Measurements from ENCODE around the gene SCARB1.

The SCARB1 gene

DNA sequence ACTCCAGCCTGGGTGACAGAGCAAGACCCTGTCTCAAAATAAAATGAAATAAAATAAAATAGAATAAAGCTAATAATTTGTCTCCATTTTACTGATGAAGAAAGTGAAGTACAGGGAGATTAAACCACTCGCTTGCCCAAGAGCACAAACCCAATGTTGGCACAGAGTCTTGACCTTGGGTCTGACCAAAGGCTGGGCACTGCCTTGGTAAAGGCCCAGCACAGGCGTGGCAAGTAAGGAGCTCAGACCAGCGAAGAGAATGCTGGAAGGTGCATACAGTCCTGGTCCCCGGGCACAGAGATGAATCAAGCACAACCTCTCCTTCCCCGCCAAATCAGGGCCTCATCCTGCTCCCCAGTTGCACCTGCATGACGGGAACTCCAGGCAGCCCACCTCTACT lies 26.9 kb downstream of the SCARB1 start:
- Histone ChIP-seq H3K27ac (ENCODE audit: low read depth, low read length) (no peak overlapping the region), H3K9ac (ENCODE audit: low read depth, low read length) (no peak overlapping the region), H3K4me3 (ENCODE audit: low read depth, low read length) (no peak overlapping the region), H3K9me3 (ENCODE audit: control insufficient read depth, insufficient read depth, low read length) (no peaks in the 10 kb centered on the region), H3K36me3 (ENCODE audit: control insufficient read depth, insufficient read depth, low read length) (no peaks in the 10 kb centered on the region), H3K4me1 (ENCODE audit: control insufficient read depth, insufficient read depth, low read length) (peaks cover 12% of the 10 kb centered on the region), H3K27me3 (ENCODE audit: control insufficient read depth, insufficient read depth, low read length) (no peaks in the 10 kb centered on the region)

DNA sequence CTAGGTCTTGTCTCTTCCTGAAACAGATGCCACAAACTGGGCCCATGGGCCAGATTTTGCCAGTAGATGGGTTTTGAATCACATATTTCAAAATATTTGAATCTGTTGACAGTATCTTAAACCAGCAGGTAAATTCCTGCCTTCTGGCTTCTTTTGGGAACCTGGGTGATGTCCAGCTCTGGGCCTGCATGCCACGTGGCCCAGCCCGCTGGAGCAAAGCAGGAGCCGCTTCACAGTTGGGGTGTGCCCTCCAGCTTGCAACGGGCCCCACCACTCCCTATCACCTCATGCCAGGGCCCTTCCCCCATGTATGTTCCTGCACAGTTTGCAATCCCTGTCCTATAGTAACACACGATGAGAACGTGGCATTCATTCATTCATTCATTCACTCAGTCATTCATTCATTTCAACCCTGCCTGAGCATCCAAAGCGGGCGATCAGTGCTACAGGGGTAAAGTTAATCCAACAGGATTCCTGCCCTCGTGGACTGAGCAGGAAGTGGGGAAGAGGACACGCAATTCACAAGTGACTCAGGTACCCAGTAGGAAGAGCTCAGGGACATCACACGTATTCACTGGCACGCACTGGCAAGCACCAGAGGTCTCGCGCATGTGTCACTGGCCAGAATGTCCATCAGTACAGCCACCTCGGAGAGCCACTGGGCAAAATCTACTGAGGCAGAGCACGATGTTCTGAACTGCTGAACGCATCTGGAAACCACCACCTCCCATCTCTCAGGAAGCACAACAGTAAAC lies 27.8 kb downstream of the SCARB1 start:
- H3K27ac ChIP-seq (ENCODE audit: low read depth, low read length): no peak overlapping the region
- no peaks in the 10 kb centered on the region for H3K36me3 ChIP-seq (ENCODE audit: control insufficient read depth, insufficient read depth, low read length)
- peaks cover 15% of the 10 kb centered on the region for H3K4me1 ChIP-seq (ENCODE audit: control insufficient read depth, insufficient read depth, low read length)

DNA sequence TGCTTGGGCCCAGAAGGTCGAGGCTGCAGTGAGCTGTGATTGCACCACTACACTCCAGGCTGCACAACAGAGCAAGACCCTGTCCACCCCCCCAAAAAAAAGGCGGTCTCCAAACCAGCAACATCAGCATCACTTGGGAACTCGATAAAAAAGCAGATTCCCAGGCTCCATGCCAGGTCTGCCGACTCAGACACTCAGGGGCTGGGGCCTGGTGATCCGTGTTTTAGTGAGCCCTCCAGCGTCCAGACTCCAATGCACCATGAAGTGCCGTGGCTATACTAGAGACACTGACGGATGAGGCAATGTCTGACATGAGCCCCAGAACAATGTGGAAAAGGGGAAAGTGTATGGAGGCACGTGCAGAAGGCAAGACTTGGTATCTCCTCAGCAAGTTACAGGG lies 28.8 kb downstream of the SCARB1 start:
- no peak overlapping the region for H3K4me3 ChIP-seq (ENCODE audit: low read depth, low read length)
- H3K9me3 ChIP-seq (ENCODE audit: control insufficient read depth, insufficient read depth, low read length): no peaks in the 10 kb centered on the region
- H3K4me1 ChIP-seq (ENCODE audit: control insufficient read depth, insufficient read depth, low read length): peaks cover 15% of the 10 kb centered on the region
- H3K36me3 ChIP-seq (ENCODE audit: control insufficient read depth, insufficient read depth, low read length): no peaks in the 10 kb centered on the region
- no peaks in the 10 kb centered on the region for H3K27me3 ChIP-seq (ENCODE audit: control insufficient read depth, insufficient read depth, low read length)
- H3K9ac ChIP-seq (ENCODE audit: low read depth, low read length): no peak overlapping the region
- H3K27ac ChIP-seq (ENCODE audit: low read depth, low read length): no peak overlapping the region

More for the DNA sequence above, 27.8 kb downstream of the SCARB1 start:
- Histone ChIP-seq H3K9me3 (ENCODE audit: control insufficient read depth, insufficient read depth, low read length) (no peaks in the 10 kb centered on the region), H3K9ac (ENCODE audit: low read depth, low read length) (no peak overlapping the region), H3K27me3 (ENCODE audit: control insufficient read depth, insufficient read depth, low read length) (no peaks in the 10 kb centered on the region), H3K4me3 (ENCODE audit: low read depth, low read length) (no peak overlapping the region)

DNA sequence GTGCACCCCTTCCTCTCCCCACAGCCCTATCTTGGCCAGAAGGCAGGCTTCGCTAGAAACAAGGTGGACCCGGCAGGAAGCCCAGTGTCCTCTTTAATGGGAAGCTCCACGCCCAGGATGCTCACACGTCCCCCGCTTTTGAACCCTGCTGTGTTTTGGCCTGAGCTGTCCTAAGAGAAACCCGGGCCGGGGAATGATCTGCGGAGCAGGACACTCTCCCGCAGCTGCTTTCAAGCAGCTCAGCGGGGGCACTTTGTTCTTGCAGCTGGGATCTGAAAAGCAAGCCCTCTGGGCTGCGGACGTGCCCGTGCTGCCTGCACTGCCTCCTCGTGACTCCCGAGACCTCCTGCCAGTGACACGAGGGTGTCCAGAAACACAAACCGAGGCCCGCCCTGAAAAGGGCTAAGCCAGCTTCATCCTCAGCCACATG lies 30.0 kb downstream of the SCARB1 start:
- Histone ChIP-seq H3K36me3 (ENCODE audit: control insufficient read depth, insufficient read depth, low read length) (no peaks in the 10 kb centered on the region), H3K9me3 (ENCODE audit: control insufficient read depth, insufficient read depth, low read length) (no peaks in the 10 kb centered on the region), H3K4me1 (ENCODE audit: control insufficient read depth, insufficient read depth, low read length) (peaks cover 15% of the 10 kb centered on the region), H3K4me3 (ENCODE audit: low read depth, low read length) (no peak overlapping the region), H3K27me3 (ENCODE audit: control insufficient read depth, insufficient read depth, low read length) (no peaks in the 10 kb centered on the region), H3K27ac (ENCODE audit: low read depth, low read length) (peak overlapping the region; percentile 72), H3K9ac (ENCODE audit: low read depth, low read length) (no peak overlapping the region)

DNA sequence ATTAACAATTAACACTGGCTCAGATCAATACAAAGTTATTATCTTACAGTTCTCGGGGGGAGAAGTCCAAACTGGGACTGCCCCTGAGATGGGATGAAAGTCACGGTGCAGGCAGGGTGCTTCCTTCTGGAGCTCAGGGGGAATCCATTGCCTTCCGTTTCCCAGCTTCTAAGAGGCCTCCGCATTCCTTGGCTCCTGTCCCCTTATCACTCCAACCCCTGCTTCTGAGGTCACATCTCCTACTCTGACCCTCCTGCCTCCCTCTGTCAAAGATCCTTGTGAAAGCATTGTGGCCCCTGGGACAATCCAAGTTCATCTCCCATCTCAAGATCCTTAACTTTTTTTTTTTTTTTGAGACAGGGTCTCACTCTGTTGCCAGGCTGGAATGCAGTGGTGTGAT lies 30.8 kb downstream of the SCARB1 start:
- Histone ChIP-seq H3K27ac (ENCODE audit: low read depth, low read length) (no peak overlapping the region), H3K9ac (ENCODE audit: low read depth, low read length) (no peak overlapping the region), H3K9me3 (ENCODE audit: control insufficient read depth, insufficient read depth, low read length) (no peaks in the 10 kb centered on the region), H3K4me1 (ENCODE audit: control insufficient read depth, insufficient read depth, low read length) (peaks cover 15% of the 10 kb centered on the region), H3K27me3 (ENCODE audit: control insufficient read depth, insufficient read depth, low read length) (no peaks in the 10 kb centered on the region), H3K36me3 (ENCODE audit: control insufficient read depth, insufficient read depth, low read length) (no peaks in the 10 kb centered on the region), H3K4me3 (ENCODE audit: low read depth, low read length) (no peak overlapping the region)

DNA sequence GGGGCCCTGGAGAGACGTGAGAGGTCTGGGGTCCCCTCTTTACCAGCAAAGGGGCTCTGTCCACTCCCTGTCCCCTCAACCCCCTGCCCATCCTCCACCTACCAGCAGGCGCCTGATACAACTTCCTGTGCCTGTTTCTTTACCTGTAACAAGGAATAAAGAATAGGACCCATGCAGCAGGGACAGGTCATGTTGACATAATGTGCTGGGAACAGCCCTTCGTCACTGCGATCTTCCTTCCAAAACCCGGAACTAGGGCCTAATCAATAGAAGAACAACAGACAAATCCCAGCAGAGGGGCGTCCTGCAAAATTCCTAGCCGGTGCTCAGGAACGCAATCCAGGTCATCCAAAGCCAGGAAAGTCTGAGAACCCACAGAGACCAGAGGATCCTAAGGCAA lies 32.1 kb downstream of the SCARB1 start:
- Histone ChIP-seq H3K9me3 (ENCODE audit: control insufficient read depth, insufficient read depth, low read length) (no peaks in the 10 kb centered on the region), H3K36me3 (ENCODE audit: control insufficient read depth, insufficient read depth, low read length) (no peaks in the 10 kb centered on the region), H3K4me1 (ENCODE audit: control insufficient read depth, insufficient read depth, low read length) (peaks cover 15% of the 10 kb centered on the region), H3K4me3 (ENCODE audit: low read depth, low read length) (no peak overlapping the region), H3K27ac (ENCODE audit: low read depth, low read length) (no peak overlapping the region), H3K9ac (ENCODE audit: low read depth, low read length) (no peak overlapping the region), H3K27me3 (ENCODE audit: control insufficient read depth, insufficient read depth, low read length) (no peaks in the 10 kb centered on the region)

DNA sequence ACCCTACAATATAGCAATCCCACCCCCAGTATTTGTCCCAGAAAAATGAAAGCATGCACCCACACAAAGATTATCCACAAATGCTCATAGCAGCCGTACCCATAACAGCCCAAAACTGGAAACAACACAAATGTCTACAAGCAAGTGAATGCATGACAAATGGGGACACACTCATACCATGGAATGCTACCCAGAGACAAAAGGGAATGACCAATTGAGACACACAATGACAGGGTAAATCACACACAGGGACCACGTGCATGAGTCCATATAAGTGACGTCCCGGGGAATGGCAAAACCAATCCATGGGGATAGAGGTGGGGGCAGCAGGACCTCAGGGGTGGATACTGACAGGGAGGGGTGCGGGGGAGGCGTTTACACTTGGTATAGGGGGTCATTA lies 33.4 kb downstream of the SCARB1 start:
- H3K4me1 ChIP-seq (ENCODE audit: control insufficient read depth, insufficient read depth, low read length): peaks cover 15% of the 10 kb centered on the region
- H3K27me3 ChIP-seq (ENCODE audit: control insufficient read depth, insufficient read depth, low read length): no peaks in the 10 kb centered on the region
- H3K4me3 ChIP-seq (ENCODE audit: low read depth, low read length): no peak overlapping the region
- no peak overlapping the region for H3K9ac ChIP-seq (ENCODE audit: low read depth, low read length)
- no peaks in the 10 kb centered on the region for H3K36me3 ChIP-seq (ENCODE audit: control insufficient read depth, insufficient read depth, low read length)
- no peaks in the 10 kb centered on the region for H3K9me3 ChIP-seq (ENCODE audit: control insufficient read depth, insufficient read depth, low read length)
- H3K27ac ChIP-seq (ENCODE audit: low read depth, low read length): no peak overlapping the region

DNA sequence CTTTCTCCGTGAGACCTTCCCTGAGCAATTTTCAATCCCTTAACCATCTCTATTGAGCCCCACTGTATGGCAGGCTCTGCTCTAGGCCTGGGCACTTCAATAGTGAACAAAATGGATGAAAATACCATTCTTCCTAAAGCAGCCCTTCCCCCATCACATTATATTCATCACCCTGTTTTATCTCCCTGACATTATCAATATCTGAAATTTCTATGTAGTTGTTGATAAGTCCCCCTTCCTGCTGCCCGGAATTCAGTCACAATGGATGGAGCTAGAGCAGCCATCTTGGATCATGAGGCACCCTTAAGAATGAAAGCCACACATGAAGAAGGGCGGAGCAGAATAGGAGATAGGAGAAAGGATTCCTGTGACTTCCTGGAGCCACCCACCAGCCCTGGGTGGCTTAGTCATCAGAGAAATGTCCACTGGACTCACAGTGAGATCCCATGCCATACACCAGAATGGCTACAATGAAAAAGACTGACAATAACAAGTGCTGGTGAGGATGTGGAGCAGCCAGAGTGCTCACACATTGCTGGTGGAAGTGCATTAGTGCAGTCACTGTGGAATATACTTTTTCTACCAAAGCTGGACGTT lies 33.9 kb downstream of the SCARB1 start:
- Histone ChIP-seq H3K4me1 (ENCODE audit: control insufficient read depth, insufficient read depth, low read length) (peaks cover 15% of the 10 kb centered on the region), H3K4me3 (ENCODE audit: low read depth, low read length) (no peak overlapping the region), H3K9me3 (ENCODE audit: control insufficient read depth, insufficient read depth, low read length) (no peaks in the 10 kb centered on the region), H3K27ac (ENCODE audit: low read depth, low read length) (no peak overlapping the region), H3K36me3 (ENCODE audit: control insufficient read depth, insufficient read depth, low read length) (no peaks in the 10 kb centered on the region), H3K9ac (ENCODE audit: low read depth, low read length) (no peak overlapping the region), H3K27me3 (ENCODE audit: control insufficient read depth, insufficient read depth, low read length) (no peaks in the 10 kb centered on the region)

DNA sequence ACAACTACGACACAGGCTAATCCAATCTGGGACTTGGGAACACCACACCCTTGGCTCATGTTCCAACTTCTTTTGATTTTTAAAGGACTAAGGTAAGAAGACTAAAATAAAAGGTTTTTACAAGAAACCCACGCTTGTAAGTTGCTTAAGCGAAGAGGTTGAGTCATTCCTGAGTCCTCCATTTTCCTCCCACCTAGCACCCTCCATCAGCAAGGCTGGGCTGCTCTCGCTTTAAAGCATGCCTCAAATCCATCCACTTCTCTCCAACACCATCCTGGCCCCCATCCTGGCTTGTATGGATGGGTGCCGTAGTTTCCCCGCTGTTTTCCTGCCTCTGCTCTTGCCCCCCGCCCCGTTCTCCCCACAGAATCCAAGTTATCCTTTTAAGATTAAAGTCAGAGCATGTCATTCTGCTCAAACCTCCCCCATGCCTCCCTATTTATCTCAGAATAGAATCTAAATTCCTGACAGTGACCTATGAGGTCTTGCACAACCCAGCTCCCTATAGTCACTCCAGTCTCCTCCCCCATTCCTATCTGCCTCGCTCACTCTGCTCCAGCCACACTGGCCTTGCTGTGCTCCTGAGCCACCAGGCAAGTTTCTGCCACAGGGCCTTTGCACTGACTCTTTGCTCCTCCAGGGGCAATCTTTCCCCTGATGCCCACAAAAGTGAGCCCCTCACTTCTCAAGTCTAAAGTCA lies 34.5 kb downstream of the SCARB1 start:
- no peak overlapping the region for H3K9ac ChIP-seq (ENCODE audit: low read depth, low read length)
- H3K27ac ChIP-seq (ENCODE audit: low read depth, low read length): peak overlapping the region; percentile 11
- peaks cover 20% of the 10 kb centered on the region for H3K4me1 ChIP-seq (ENCODE audit: control insufficient read depth, insufficient read depth, low read length)
- no peaks in the 10 kb centered on the region for H3K36me3 ChIP-seq (ENCODE audit: control insufficient read depth, insufficient read depth, low read length)
- H3K9me3 ChIP-seq (ENCODE audit: control insufficient read depth, insufficient read depth, low read length): no peaks in the 10 kb centered on the region
- H3K4me3 ChIP-seq (ENCODE audit: low read depth, low read length): no peak overlapping the region
- no peaks in the 10 kb centered on the region for H3K27me3 ChIP-seq (ENCODE audit: control insufficient read depth, insufficient read depth, low read length)

DNA sequence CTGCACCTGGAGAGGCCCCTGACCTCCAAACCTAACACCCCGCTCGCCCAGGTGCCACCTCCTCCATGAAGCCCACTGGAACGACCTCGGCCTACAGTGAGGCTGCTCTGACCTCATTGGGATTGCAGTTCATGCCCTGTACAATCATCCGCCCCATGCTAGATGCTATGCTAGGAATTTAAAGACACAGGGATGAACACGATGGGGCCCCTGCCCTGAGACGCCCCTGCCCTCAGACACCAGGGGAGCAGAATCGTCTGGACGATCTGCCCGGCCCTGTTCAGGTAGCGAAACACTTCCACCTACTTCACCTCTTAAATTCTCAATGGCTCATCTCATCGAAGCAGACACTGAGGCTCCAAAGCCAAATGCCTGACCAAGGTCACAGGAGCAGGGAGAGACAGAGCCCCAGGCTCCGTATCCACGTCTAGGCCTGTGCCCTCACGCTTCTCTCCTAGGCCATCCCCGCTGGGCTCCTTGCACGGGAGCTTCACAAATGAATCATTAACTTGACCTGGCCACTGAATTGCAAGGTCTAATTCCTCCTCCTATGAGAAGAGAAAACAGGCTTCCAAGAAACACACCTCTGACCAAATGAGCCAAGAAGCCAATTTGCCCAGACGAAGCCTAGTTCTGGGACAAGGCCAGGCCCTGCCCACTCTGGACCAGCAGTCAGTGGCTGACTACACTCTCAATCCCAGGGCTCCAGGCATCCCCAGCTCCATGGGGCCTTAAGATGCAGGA lies 35.2 kb downstream of the SCARB1 start:
- Histone ChIP-seq H3K27ac (ENCODE audit: low read depth, low read length) (peak overlapping the region; percentile 57), H3K9me3 (ENCODE audit: control insufficient read depth, insufficient read depth, low read length) (no peaks in the 10 kb centered on the region), H3K4me3 (ENCODE audit: low read depth, low read length) (no peak overlapping the region), H3K4me1 (ENCODE audit: control insufficient read depth, insufficient read depth, low read length) (peaks cover 19% of the 10 kb centered on the region), H3K9ac (ENCODE audit: low read depth, low read length) (no peak overlapping the region), H3K36me3 (ENCODE audit: control insufficient read depth, insufficient read depth, low read length) (no peaks in the 10 kb centered on the region), H3K27me3 (ENCODE audit: control insufficient read depth, insufficient read depth, low read length) (no peaks in the 10 kb centered on the region)
